ENCODE results near the gene GTPBP6.

DNA sequence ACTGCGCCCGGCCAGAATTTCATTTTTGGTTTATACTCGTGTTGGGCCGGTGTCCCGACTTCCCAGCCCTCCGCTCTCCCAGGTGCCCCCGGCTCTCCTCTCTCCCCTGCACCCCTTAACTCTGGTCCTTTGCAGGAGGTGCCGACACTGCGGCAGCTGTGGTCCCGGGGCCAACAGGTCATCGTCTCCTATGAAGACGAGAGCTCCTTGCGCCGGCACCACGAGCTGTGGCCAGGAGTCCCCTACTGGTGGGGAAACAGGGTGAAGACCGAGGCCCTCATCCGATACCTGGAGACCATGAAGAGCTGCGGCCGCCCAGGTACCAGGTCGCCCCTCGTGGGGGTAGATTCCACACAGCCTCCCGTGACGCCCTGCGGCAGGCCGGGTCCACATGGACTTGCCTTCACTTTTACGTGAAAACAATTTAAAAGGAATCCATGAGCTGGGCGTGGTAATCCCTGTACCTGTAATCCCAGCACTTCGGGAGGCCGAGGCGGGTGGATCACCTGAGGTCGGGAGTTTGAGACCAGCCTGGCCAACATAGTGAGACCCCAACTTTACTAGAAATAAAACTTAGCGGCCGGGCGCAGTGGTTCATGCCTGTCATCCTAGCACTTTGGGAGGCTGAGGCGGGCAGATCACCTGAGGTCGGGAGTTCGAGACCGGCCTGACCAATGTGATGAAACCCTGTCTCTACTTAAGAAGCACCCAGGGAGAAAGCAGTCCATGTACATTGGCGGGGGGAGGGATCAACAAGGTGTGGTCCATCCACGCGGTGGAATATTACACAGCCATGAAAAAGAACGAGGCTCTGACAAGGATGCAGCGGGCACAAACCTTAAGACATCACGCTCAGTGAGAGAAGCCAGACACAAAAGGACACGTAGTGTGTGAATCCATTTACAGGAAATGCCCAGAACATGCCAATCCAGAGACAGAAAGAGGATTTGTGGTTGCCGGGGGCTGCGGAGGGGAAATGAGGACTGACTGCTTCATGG, 25.4 kb downstream of the GTPBP6 start:
- TF ChIP-seq, protein P1, sequence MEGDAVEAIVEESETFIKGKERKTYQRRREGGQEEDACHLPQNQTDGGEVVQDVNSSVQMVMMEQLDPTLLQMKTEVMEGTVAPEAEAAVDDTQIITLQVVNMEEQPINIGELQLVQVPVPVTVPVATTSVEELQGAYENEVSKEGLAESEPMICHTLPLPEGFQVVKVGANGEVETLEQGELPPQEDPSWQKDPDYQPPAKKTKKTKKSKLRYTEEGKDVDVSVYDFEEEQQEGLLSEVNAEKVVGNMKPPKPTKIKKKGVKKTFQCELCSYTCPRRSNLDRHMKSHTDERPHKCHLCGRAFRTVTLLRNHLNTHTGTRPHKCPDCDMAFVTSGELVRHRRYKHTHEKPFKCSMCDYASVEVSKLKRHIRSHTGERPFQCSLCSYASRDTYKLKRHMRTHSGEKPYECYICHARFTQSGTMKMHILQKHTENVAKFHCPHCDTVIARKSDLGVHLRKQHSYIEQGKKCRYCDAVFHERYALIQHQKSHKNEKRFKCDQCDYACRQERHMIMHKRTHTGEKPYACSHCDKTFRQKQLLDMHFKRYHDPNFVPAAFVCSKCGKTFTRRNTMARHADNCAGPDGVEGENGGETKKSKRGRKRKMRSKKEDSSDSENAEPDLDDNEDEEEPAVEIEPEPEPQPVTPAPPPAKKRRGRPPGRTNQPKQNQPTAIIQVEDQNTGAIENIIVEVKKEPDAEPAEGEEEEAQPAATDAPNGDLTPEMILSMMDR (IDR thresholded peaks at IDR 0.05; ENCODE audit: poor library complexity), result no peak
- TF ChIP-seq EZH2 (IDR thresholded peaks at IDR 0.05; ENCODE audit: borderline replicate concordance), result no peak

All from hepatocyte (in vitro differentiated cells).